Peyer's patch (tissue), 4 donors: ENCODE results near the gene SMYD3. TPM values are rescaled to one million over a fixed set of nuclear protein-coding genes. Genes with fewer than 3 reads are reported as not detected.

Experiments
- DNase-seq, 3 donors: peaks; one replicate each; pipeline ENCODE4 v3.0.0-alpha.2; 2017 to 2019
- H3K27ac ChIP-seq, 4 donors: fragments of 200-600 bp; sonication (generic); one replicate each; pipeline ENCODE4 v1.5.1; 2016 to 2019
- H3K27me3 ChIP-seq, 2 donors: fragments of 200-600 bp; sonication (generic); one replicate each; pipeline ENCODE4 v1.5.1; 2019
- H3K36me3 ChIP-seq, 3 donors: fragments of 200-600 bp; sonication (generic); one replicate each; pipeline ENCODE4 v1.5.1; 2016 to 2019
- H3K4me1 ChIP-seq, 4 donors: fragments of 200-600 bp; sonication (generic); one replicate each; pipeline ENCODE4 v1.5.1; 2016 to 2019
- H3K4me3 ChIP-seq, 4 donors: fragments of 200-600 bp; sonication (generic); 1 replicate in 3 of 4; 2 replicates in 1 of 4; pipeline ENCODE4 v1.5.1; 2016 to 2019; ENCODE audit warnings: mild to moderate bottlenecking in 1 of 4
- H3K9me3 ChIP-seq, 4 donors: fragments of 200-600 bp; sonication (generic); one replicate each; pipeline ENCODE4 v1.5.1; 2016 to 2019; ENCODE audit warnings: mild to moderate bottlenecking in 1 of 4
- CTCF ChIP-seq, 6 experiments: fragments of 450-650 bp in 4 of 6; fragments of 200-600 bp in 2 of 6; sonication (generic) in 1 of 6; IDR thresholded peaks; one replicate each; pipeline ENCODE4 v1.5.1; 2017 to 2019; ENCODE audit warnings: antibody characterized with exemption in 6 of 6, mild to moderate bottlenecking in 3 of 6, moderate library complexity in 1 of 6
- POLR2A ChIP-seq, 2 donors: fragments of 450-650 bp; IDR thresholded peaks; one replicate each; pipeline ENCODE4 v1.5.1; 2017; ENCODE audit warnings: antibody characterized with exemption in 2 of 2, mild to moderate bottlenecking in 2 of 2, moderate library complexity in 2 of 2
- total RNA-seq, 4 donors: library from RNA; depleted of rRNA; stranded (reverse); fragments of >200 nt; gene quantifications; one replicate each; pipeline ENCODE4 v1.1.0, GENCODE V29; 2016

The SMYD3 gene
- total RNA-seq, 4 donors from 2014 or later: 19.8 to 55.3 (median 26.9) TPM

GRCh38 chr1:246108278-246108925, 398.7 kb downstream of the SMYD3 start:
- Histone ChIP-seq H3K9me3 (no peaks in the 10 kb centered on the region), H3K36me3 (no peaks in the 10 kb centered on the region), H3K4me3 (no peak overlapping the region), H3K4me1 (no peaks in the 10 kb centered on the region), H3K27me3 (no peaks in the 10 kb centered on the region), H3K27ac (no peak overlapping the region)
- no peak for DNase-seq
- TF ChIP-seq POLR2A (IDR thresholded peaks at IDR 0.05) (no peak), CTCF (IDR thresholded peaks at IDR 0.05) (no peak)

GRCh38 chr1:246107516-246108277, 399.4 kb downstream of the SMYD3 start:
- H3K36me3 ChIP-seq: no peaks in the 10 kb centered on the region
- TF ChIP-seq CTCF (IDR thresholded peaks at IDR 0.05) (no peak), POLR2A (IDR thresholded peaks at IDR 0.05) (no peak)
- H3K27ac ChIP-seq: no peak overlapping the region
- no peak for DNase-seq
- no peaks in the 10 kb centered on the region for H3K9me3 ChIP-seq
- no peak overlapping the region for H3K4me3 ChIP-seq
- no peaks in the 10 kb centered on the region for H3K4me1 ChIP-seq
- no peaks in the 10 kb centered on the region for H3K27me3 ChIP-seq

GRCh38 chr1:246106342-246106763, 400.7 kb downstream of the SMYD3 start:
- no peaks in the 10 kb centered on the region for H3K27me3 ChIP-seq
- H3K4me1 ChIP-seq: no peaks in the 10 kb centered on the region
- H3K9me3 ChIP-seq: no peaks in the 10 kb centered on the region
- DNase-seq: no peak
- TF ChIP-seq CTCF (IDR thresholded peaks at IDR 0.05): no peak
- TF ChIP-seq POLR2A (IDR thresholded peaks at IDR 0.05): no peak
- no peak overlapping the region for H3K27ac ChIP-seq
- H3K4me3 ChIP-seq: no peak overlapping the region
- no peaks in the 10 kb centered on the region for H3K36me3 ChIP-seq

- no peaks in the 10 kb centered on the region for H3K4me1 ChIP-seq
- no peaks in the 10 kb centered on the region for H3K9me3 ChIP-seq
- TF ChIP-seq POLR2A (IDR thresholded peaks at IDR 0.05) (no peak), CTCF (IDR thresholded peaks at IDR 0.05) (no peak)
- no peaks in the 10 kb centered on the region for H3K36me3 ChIP-seq
- H3K27me3 ChIP-seq: no peaks in the 10 kb centered on the region
- DNase-seq: no peak
- no peak overlapping the region for H3K4me3 ChIP-seq
- H3K27ac ChIP-seq: no peak overlapping the region
Observed at GRCh38 chr1:246104927-246105326, 402.2 kb downstream of the SMYD3 start.

- Histone ChIP-seq H3K4me1 (no peaks in the 10 kb centered on the region), H3K27ac (no peak overlapping the region), H3K27me3 (no peaks in the 10 kb centered on the region), H3K36me3 (no peaks in the 10 kb centered on the region), H3K9me3 (no peaks in the 10 kb centered on the region), H3K4me3 (no peak overlapping the region)
- TF ChIP-seq POLR2A (IDR thresholded peaks at IDR 0.05) (no peak), CTCF (IDR thresholded peaks at IDR 0.05) (no peak)
- DNase-seq: no peak
Observed at GRCh38 chr1:246099570-246099969, 407.5 kb downstream of the SMYD3 start.
